Raji (cell line): ENCODE data around the gene TM9SF3.

Experiments
- POLR2A ChIP-seq: IDR thresholded peaks from 2 replicates; pipeline ENCODE4 v1.6.1; 2011; ENCODE audit warnings: low read depth, low read length, control low read depth; ENCODE audit not compliant: insufficient read depth

Gene TM9SF3

GRCh38 chr10:96586419-96587263 lies at the start of gene TM9SF3:
TSS of gene TM9SF3 (minus strand) at chr10:96587012. CDS start at chr10:96586835, 177 bp downstream.
- TF ChIP-seq POLR2A = peak; percentile 76

GRCh38 chr10:96636551-96636950 lies 49.7 kb upstream of the TM9SF3 start:
- no peak for TF ChIP-seq POLR2A

- no peak for TF ChIP-seq POLR2A
Observed at GRCh38 chr10:96632974-96633710, 46.3 kb upstream of the TM9SF3 start.

- no peak for TF ChIP-seq POLR2A
Observed at GRCh38 chr10:96627292-96627691, 40.5 kb upstream of the TM9SF3 start.

- no peak for TF ChIP-seq POLR2A
Observed at GRCh38 chr10:96626795-96627194, 40.0 kb upstream of the TM9SF3 start.

- TF ChIP-seq POLR2A = no peak
Observed at GRCh38 chr10:96625173-96625572, 38.4 kb upstream of the TM9SF3 start.

- TF ChIP-seq POLR2A = no peak
Observed at GRCh38 chr10:96622013-96622787, 35.4 kb upstream of the TM9SF3 start.

- no peak for TF ChIP-seq POLR2A
Observed at GRCh38 chr10:96619796-96620773, 33.3 kb upstream of the TM9SF3 start.

- TF ChIP-seq POLR2A = no peak
Observed at GRCh38 chr10:96619120-96619519, 32.3 kb upstream of the TM9SF3 start.

GRCh38 chr10:96618653-96619052 lies 31.8 kb upstream of the TM9SF3 start:
- TF ChIP-seq POLR2A = no peak

- TF ChIP-seq POLR2A = no peak
Observed at GRCh38 chr10:96616961-96617360, 30.1 kb upstream of the TM9SF3 start.

- no peak for TF ChIP-seq POLR2A
Observed at GRCh38 chr10:96614515-96614914, 27.7 kb upstream of the TM9SF3 start.

GRCh38 chr10:96613576-96613975 lies 26.8 kb upstream of the TM9SF3 start:
- no peak for TF ChIP-seq POLR2A
